GM21529 (cell line): Measurements from ENCODE around the gene KIF1B.

Experiments
- ATAC-seq: cut with Tn5 transposase; IDR thresholded peaks from one replicate; pipeline ENCODE4 v1.9.1; 2021; ENCODE audit not compliant: unreplicated experiment

The KIF1B gene

GRCh38 chr1:10272274-10272673 is 61.9 kb downstream of the KIF1B start:
- no peak for ATAC-seq

GRCh38 chr1:10278880-10279279 is 68.5 kb downstream of the KIF1B start:
- ATAC-seq, result no peak

- no peak for ATAC-seq
Observed at GRCh38 chr1:10280439-10281350, 70.3 kb downstream of the KIF1B start.

GRCh38 chr1:10283318-10283984 is 73.1 kb downstream of the KIF1B start:
- ATAC-seq, result peak; percentile 58

GRCh38 chr1:10286244-10286643 is 75.9 kb downstream of the KIF1B start:
- ATAC-seq, result no peak

- no peak for ATAC-seq
Observed at GRCh38 chr1:10287023-10287645, 76.8 kb downstream of the KIF1B start.

GRCh38 chr1:10288029-10288615 is 77.8 kb downstream of the KIF1B start:
- no peak for ATAC-seq

GRCh38 chr1:10291705-10292104 is 81.3 kb downstream of the KIF1B start:
- ATAC-seq, result no peak

GRCh38 chr1:10292188-10292587 is 81.8 kb downstream of the KIF1B start:
- ATAC-seq, result no peak

GRCh38 chr1:10295481-10296085 is 85.2 kb downstream of the KIF1B start:
- no peak for ATAC-seq

GRCh38 chr1:10299151-10299550 is 88.8 kb downstream of the KIF1B start:
- no peak for ATAC-seq

- no peak for ATAC-seq
Observed at GRCh38 chr1:10302416-10302815, 92.0 kb downstream of the KIF1B start.

GRCh38 chr1:10304295-10304694 is 93.9 kb downstream of the KIF1B start:
- no peak for ATAC-seq

GRCh38 chr1:10306435-10306834 is 96.1 kb downstream of the KIF1B start:
- no peak for ATAC-seq

- no peak for ATAC-seq
Observed at GRCh38 chr1:10308001-10308400, 97.6 kb downstream of the KIF1B start.

GRCh38 chr1:10309243-10310011 is 99.1 kb downstream of the KIF1B start:
- no peak for ATAC-seq

GRCh38 chr1:10316752-10317151 is 106.4 kb downstream of the KIF1B start:
- no peak for ATAC-seq

GRCh38 chr1:10319750-10320149 is 109.4 kb downstream of the KIF1B start:
- no peak for ATAC-seq

- no peak for ATAC-seq
Observed at GRCh38 chr1:10320336-10320735, 110.0 kb downstream of the KIF1B start.

- no peak for ATAC-seq
Observed at GRCh38 chr1:10322821-10323220, 112.5 kb downstream of the KIF1B start.
